GM18505 (cell line): ENCODE data around the gene ABCA2.
A peak's percentile ranks its signal among the peaks of the same experiment; 100 is the strongest.

Experiments used
- ATAC-seq: cut with Tn5 transposase; IDR thresholded peaks from one replicate; pipeline ENCODE4 v1.9.1; 2021; ENCODE audit not compliant: unreplicated experiment
- POLR2A ChIP-seq: IDR thresholded peaks from 4 replicates; pipeline ENCODE4 v1.6.1; 2011; ENCODE audit warnings: borderline replicate concordance; ENCODE audit not compliant: insufficient read depth, insufficient read length; ENCODE audit errors: extremely low read depth

Gene ABCA2

DNA sequence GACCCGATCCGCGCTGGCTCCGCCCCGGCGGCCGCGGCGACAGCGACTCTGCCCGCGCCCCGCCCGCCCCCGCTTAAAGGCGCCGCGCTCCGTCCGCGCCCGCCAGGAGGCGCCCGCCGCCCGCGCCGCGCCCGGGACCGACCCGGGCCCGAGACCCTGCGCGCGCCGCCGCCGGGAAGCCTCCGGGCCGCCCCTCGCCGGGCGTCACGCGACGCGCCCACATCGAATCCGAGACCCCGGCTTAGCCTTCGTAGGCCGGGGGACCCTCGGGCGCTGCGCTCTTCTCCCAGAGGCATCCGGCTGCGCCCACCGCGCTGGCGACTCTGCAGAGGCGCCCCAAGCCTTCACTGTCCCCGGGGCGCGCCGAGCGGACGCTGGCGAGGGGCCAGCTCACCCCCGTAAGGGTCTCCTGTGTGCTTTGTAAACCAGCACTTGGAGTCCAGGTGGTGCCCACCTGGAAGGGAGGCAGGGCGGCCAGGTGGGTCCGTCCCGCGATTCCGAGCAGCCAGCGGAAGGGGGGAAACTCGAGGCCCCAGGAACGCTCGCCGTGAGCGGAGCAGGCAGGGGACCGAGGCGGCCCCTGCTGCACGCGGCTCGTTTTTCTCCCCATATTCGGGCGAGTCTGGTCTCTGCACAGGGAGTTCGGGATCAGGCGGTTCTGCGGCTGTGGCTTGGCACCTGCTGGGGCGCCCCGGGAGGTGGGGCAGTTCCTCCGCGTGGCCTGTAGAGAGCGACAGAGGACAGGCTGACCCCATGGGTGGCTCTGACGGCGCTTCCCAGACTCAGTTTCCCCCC is 423 bp upstream of the ABCA2 start:
- TF ChIP-seq POLR2A: no peak
- peak; percentile 35 for ATAC-seq

DNA sequence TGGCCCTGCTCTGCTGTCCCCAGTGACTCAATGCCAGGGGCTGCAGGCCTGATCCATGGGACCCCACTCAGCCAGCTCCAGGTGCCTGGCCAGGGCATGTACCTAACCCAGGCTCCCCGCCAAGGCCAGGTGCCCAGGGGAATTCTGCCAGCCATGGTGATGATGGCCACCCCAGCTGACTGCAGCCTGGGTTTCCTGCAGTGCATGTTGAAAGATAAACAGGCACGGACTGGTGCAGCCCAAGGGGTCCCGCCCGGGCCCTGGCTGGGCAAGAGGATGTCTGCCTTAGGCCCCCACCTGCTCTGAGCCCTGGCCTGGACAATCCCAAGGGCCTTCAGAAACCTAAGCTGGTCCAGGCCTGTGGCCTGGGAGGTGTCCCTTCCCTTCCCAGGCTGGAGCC is 1.2 kb downstream of the ABCA2 start:
- no peak for ATAC-seq
- TF ChIP-seq POLR2A: no peak

DNA sequence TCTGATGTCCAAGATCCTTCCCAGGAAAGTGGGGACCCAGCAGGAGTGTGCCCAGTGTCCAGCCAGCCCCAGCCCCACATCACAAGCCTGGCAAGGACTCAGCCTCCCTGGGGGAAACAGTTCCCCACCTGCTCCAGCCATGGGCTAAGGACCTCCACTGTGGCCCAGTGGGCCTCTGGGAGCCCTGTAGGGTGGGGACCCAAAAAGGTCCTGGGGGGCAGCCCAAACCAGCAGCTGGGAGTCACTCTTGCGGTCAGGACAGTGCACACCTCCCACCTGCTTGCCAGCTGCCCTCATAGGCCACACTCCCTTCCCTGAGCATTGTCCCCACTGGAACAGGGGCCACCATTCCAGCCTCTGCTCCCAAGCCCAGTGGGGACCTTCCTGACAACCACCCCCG is 1.7 kb downstream of the ABCA2 start:
- ATAC-seq: no peak
- TF ChIP-seq POLR2A: no peak

DNA sequence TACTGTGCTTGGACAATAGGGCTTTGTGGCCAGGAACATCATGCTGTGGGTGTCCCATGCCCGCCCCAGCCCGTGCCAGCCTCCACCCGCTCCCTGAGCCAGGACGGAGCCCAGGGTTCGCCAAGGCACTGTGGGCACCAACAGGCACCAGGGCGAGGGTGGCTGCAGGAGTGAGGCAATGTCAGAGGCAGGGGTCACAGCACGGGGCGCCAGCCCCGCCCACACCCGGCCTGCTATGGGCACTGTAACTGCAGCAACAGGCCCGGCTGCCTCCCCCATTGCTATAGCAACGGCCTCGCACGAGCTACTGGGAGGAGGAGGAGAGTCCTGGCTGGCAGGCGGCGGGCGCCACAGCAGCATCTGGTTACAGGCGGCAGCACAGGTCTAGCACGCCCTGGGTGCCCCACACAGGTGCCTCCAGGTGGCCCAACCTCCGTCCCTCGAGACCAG is 2.5 kb downstream of the ABCA2 start:
- no peak for ATAC-seq
- no peak for TF ChIP-seq POLR2A

DNA sequence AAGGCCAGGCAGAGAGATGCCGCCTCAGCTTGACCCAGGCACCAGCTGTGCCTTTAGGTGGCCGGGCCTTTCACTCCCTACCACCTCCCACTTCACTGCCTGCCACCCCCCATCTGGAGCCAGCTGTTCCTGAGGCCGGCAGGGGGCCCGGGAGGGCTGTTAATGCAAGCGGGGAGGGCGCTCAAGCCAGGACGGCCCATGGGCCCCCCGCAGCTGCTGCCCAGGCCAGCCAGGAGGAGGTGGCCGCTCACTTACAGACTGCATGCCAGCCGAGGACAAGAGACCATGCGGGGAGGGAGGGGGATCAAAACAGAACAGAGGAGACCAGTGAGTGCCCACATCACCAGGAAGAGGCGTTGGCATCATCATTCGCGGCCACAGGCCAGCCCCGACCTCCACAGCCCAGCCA is 4.5 kb downstream of the ABCA2 start:
- no peak for TF ChIP-seq POLR2A
- no peak for ATAC-seq

DNA sequence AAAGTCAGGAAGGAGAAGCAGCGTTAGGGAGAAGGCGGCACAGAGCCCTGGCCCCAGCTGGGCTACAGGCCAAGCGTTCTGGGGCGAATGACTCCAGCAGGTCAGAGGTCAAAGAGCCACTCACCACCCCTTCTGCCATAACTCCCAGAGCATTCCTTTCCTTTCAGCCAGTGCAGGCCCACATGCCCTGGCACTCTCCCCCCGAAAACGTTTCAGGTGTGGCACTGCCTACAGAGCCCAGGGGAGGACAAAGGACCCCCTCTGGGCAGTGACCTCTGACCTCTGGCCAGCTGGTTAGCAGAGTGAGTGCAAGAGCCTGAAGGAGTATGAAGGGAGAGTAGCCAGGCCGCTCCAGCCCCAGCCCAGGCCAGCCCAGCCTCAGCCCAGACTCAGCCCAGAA is 4.9 kb downstream of the ABCA2 start:
- TF ChIP-seq POLR2A: no peak
- ATAC-seq: no peak

DNA sequence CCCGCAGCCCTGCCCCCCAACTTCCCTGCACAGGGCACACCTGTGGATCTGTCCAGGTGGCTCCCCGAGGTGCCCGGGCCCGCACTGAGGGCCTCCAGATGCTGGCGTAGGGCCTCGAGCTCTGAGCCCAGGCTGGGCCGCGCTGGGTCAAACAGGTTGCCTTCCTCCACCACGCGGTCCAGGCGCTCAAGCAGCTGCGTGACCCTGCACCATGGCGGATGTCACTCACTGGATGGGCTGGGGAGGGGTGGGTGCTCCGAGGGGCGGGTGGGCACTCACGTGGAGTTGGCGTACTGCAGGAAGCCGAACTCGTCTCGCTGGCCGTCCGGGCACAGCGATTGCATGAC is 5.4 kb downstream of the ABCA2 start:
- TF ChIP-seq POLR2A: no peak
- ATAC-seq: no peak

DNA sequence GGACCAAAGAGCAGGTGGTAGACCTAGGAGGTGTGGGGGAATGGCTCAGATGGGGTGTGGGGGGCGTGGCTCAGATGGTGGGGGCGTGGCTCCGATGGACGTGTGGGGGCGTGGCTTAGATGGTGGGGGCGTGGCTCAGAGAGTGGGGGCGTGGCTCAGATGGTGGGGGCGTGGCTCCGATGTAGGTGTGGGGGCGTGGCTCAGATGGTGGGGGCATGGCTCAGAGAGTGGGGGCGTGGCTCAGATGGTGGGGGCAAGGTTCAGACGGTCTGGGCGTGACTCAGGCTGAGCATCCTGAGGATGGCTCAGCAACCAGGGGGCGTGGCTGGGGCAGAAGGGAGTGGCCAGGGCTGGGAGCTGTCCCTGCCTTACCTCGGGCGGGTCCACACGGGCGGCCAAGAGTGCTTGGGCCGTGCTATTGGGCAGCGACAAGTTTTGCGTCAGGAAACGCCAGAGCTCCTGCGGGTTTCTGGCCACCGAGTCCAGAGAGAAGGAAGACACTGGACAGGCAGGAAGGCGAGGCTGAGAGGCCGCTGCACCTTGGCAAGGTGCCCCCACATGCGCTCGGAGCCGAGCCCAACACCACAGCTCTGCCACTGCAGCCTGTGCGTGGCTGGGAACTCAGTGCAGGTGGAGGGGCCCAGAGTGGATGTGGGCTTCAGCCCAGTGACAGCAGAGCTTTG is 5.9 kb downstream of the ABCA2 start:
- no peak for ATAC-seq
- TF ChIP-seq POLR2A: no peak

DNA sequence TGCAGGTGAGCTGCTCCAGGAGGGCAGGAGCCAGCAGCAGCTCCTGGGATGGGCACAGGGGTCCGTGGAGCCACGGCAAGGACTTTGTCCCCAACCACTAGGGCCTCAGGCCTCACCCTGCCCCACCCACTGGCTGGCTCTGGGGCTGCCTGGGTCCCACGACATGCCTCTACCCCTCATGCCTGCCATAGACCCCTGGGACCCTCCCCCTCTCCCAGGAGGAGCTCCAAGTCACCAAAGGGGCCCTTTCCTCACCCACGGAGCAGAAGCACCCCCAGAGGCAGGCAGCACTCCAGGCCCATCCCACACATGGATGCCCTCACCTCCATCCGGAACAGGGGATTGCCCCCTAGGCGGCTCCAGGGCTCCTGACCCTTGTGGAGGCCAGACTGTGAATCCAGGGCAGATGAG is 6.5 kb downstream of the ABCA2 start:
- TF ChIP-seq POLR2A: no peak
- ATAC-seq: no peak

DNA sequence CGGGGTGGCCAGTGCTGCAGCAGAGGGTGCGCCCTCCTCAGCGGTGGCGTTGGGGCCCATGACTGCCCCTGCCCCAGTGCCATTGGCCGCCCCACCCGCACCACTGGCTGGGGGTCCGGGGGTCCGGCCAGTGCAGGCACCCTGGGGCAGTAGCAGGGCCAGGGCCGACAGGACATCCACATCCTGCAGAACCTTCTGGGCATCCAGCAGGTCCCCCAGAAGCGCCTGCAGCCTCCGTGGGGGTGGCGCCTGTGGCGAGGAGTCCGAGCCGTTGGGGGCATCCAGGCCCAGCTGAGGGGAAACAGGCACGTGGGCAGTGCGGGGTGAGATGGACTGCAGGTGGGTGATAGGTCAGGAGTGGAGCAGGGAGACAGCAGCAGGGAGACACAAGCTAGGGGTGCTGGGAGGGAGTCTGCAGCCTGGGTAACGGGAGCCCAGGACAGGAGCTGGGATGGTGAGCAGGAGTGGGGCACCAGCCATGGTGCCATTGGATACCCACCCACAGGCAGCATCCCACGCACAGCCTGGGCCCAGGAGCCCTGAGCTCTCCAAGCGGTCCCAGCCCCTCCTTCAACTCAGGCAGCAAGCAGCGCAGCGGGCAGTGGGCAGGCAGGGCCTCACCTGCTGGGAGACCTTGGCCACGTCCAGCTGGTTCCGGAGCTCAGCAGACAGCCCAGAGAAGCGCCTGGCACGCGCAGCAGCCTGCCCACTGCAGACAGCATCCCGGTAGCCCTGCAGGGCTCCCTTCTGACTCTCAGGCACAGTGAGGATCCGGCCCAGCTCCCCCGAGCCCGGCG is 7.1 kb downstream of the ABCA2 start:
- no peak for ATAC-seq
- no peak for TF ChIP-seq POLR2A

DNA sequence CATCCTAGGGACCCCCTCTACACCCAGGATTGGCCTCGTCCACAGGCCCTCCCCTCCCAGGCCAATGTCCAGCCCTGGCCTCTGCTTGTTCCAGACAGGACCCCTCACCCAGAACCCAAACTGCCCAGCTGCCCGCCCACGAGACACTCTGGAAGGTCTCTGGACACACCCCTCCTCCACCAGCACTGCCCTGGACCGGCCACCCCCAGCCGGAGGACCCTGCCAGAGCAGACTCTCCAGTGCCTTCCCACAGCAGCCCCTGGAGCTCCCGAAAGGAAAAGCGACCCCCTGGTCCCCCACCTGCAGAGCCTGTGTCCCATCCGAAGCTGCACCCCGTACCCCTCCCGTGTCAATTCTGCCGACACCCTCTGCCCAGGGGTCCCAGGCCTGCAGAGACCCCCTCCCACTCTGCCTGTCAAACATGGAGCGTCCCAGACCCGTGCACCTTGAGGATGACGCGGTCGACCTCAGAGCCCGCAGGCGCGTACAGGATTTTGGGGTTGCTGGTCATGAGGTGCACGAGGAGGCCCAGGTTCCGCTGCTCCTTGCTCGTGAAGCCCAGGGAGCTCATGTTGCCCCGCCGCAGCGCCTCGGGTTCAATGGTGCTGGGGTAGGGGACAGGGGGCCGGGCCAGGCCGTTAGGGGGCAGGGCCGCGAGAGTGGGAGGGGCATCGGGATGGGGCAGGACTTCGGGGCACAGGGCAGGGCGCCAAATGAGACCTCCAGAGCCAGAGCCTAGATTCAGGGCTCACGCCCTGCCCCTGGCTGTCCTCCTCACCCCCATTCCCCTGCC is 8.0 kb downstream of the ABCA2 start:
- ATAC-seq: no peak
- TF ChIP-seq POLR2A: no peak

DNA sequence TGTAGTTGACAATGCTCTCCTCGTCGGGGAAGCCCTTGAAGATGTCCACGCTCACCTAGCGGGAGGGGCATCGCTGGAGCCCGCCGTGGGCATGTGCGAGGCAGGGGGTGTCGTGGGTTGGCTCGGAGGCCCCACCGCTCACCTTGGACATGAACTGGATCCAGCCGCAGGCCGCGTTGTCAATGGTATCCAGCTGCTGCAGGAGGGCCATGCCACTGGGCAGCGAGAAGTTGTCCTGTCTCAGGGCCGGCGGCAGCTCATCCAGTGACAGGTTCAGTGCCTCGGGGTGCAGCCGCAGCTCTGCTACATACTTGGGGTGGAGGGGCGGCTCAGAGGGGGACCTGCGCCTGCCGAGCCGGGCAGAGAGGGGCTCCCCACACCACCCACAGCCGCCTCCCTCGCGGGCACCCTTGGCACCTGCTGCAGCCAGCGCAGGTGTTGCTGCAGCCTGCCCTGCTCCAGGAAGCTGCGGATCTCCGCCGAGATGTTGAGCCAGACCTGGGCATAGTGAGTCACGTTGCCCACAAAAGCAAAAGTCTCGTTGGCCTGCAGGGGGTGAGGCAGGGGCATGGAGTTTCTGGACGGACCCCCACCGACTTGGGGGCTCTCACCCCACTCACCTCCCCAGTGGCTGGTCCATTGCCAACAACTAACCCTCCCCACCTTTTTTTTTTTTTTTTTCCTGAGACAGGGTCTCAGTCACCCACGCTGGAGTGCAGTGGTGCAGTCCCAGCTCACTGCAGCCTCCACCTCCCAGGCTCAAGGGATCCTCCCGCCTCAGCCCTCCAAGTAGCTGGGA is 9.1 kb downstream of the ABCA2 start:
- no peak for TF ChIP-seq POLR2A
- ATAC-seq: no peak
